Keratinocyte (primary cell): Measurements from ENCODE around the gene PRXL2C. TPM values are rescaled to one million over a fixed set of nuclear protein-coding genes. Genes with fewer than 3 reads are reported as not detected.
A peak's percentile ranks its signal among the peaks of the same experiment; 100 is the strongest.

ENCODE experiments used
- DNase-seq: peaks from one replicate; pipeline ENCODE4 v3.0.0-alpha.2; 2011; ENCODE audit warnings: low read depth, missing footprints, low spot score
- FAIRE-seq: peaks from 2 replicates; lab custom pipeline; 2011; peaks lifted over from hg19 to GRCh38; lab: Jason Lieb, UNC
- H2AFZ ChIP-seq: 2 replicates; pipeline ENCODE4 v1.6.0; 2012; ENCODE audit warnings: low read length, control low read depth, inconsistent platforms; ENCODE audit not compliant: control insufficient read depth
- H3K27ac ChIP-seq: 2 replicates; pipeline ENCODE4 v1.5.1; 2011; ENCODE audit warnings: low read length; ENCODE audit not compliant: control insufficient read depth, insufficient read depth
- H3K27me3 ChIP-seq: 3 replicates; pipeline ENCODE4 v1.6.0; 2011; ENCODE audit warnings: low read length; ENCODE audit not compliant: control insufficient read depth, insufficient read depth; ENCODE audit errors: extremely low read depth
- H3K36me3 ChIP-seq, 2 experiments: 2 replicates in 1 of 2; 3 replicates in 1 of 2; pipeline ENCODE4 v1.5.1; 2011; ENCODE audit warnings: low read length in 2 of 2, mild to moderate bottlenecking in 1 of 2; ENCODE audit not compliant: control insufficient read depth in 2 of 2, insufficient read depth in 2 of 2; ENCODE audit errors: extremely low read depth in 1 of 2
- H3K4me1 ChIP-seq: 3 replicates; pipeline ENCODE4 v1.5.1; 2011; ENCODE audit warnings: low read length; ENCODE audit not compliant: control insufficient read depth, insufficient read depth; ENCODE audit errors: extremely low read depth
- H3K4me2 ChIP-seq: 3 replicates; pipeline ENCODE4 v1.6.0; 2011; ENCODE audit warnings: low read depth, low read length; ENCODE audit not compliant: control insufficient read depth, insufficient read depth; ENCODE audit errors: extremely low read depth
- H3K4me3 ChIP-seq, 3 experiments: fragments of 200-600 bp in 1 of 3; sonication (generic) in 1 of 3; 2 replicates in 2 of 3; 3 replicates in 1 of 3; pipeline ENCODE4 v1.5.1; 2011 to 2016; ENCODE audit warnings: low read length in 3 of 3, mild to moderate bottlenecking in 3 of 3, control low read depth in 2 of 3, inconsistent platforms in 1 of 3, low read depth in 1 of 3, mixed read lengths in 1 of 3, mixed run types in 1 of 3, moderate library complexity in 1 of 3; ENCODE audit not compliant: control insufficient read depth in 2 of 3, insufficient read depth in 2 of 3; ENCODE audit errors: extremely low read depth in 1 of 3
- H3K79me2 ChIP-seq: 2 replicates; pipeline ENCODE4 v1.6.0; 2012; ENCODE audit warnings: low read length; ENCODE audit not compliant: control insufficient read depth, insufficient read depth
- H3K9ac ChIP-seq: 3 replicates; pipeline ENCODE4 v1.6.0; 2011; ENCODE audit warnings: low read length; ENCODE audit not compliant: control insufficient read depth, insufficient read depth; ENCODE audit errors: extremely low read depth
- H3K9me1 ChIP-seq: 3 replicates; pipeline ENCODE4 v1.6.0; 2011; ENCODE audit warnings: low read length; ENCODE audit not compliant: control insufficient read depth, insufficient read depth; ENCODE audit errors: extremely low read depth
- H3K9me3 ChIP-seq: 2 replicates; pipeline ENCODE4 v1.5.1; 2012; ENCODE audit warnings: low read depth, low read length; ENCODE audit not compliant: control insufficient read depth
- H4K20me1 ChIP-seq: 3 replicates; pipeline ENCODE4 v1.6.0; 2011; ENCODE audit warnings: low read length; ENCODE audit not compliant: control insufficient read depth, insufficient read depth; ENCODE audit errors: extremely low read depth
- CTCF ChIP-seq, 3 experiments: IDR thresholded peaks in 1 of 3; conservative IDR thresholded peaks in 1 of 3; optimal IDR thresholded peaks in 1 of 3; 2 replicates in 2 of 3; 3 replicates in 1 of 3; pipeline versions ENCODE3 to v1.5.1; 2011; ENCODE audit warnings: low read length in 3 of 3, mild to moderate bottlenecking in 3 of 3, moderate library complexity in 2 of 3, control low read depth in 1 of 3, inconsistent platforms in 1 of 3; ENCODE audit not compliant: insufficient read depth in 2 of 3; ENCODE audit errors: extremely low read depth in 1 of 3
- EZH2 ChIP-seq: IDR thresholded peaks from one replicate; pipeline ENCODE4 v1.6.1; 2012; ENCODE audit warnings: inconsistent platforms, mild to moderate bottlenecking, low read length, moderate library complexity
- dilution Hi-C: fragments of 300-500 bp; cut with MboI; formaldehyde crosslinking; loops from one replicate; pipeline ENCODE4 v1.7.0; 2020; ENCODE audit warnings: low sequenced_read_pairs; ENCODE audit not compliant: extremely low pct_ligation_motif_present
- polyA plus RNA-seq, 5 experiments: library from polyadenylated mRNA; depleted of rRNA in 3 of 5; stranded (reverse) in 3 of 5; stranded (forward) in 1 of 5; unstranded in 1 of 5; fragments of >200 nt; gene quantifications; 1 replicate in 1 of 5; 2 replicates in 3 of 5; 3 replicates in 1 of 5; pipeline versions ENCODE4 v1.2.1 to v1.2.3, GENCODE V29; 2011 to 2012; ENCODE audit warnings: missing spikeins in 2 of 5, low read depth in 1 of 5, low replicate concordance in 1 of 5

Gene PRXL2C
- polyA plus RNA-seq, 1 donor (not counting 4 experiments of a cell fraction or from before 2014, with no cell fraction given): 10.1 TPM

DNA sequence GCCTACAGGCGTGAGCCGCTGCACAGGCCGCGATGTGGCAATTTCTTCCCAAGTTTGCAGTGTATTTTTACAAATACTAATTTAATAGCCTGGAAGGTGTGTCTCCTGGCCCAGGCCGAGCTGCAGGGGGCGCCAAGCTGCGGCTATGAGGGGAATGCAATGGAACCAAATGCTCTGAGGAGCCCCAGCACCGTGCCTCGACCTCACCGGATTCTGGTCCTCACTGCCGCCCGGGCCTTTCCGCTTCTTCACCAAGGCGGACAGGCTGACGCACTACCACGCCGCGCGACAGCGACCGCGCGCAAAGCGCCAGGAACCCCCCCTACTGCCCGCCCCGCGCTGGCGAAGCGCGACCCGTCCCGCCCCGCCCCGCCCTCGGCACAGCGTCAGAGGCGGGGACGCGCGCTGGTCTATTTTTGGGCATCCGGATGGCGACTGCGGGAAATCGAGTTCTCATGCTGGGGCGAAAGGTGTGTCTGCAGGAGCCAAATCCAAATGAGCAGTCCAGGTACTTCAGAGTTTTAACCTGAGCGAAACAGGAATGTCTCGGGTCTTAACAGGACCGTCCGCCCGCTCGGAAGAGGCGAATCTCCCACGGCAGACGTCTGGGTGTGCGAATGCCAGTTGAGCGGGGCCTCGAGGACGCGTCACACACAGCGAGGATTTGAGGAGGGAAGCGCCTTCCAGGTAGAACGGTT, 31.7 kb upstream of the PRXL2C start:
- FAIRE-seq: no peak
- H3K9ac ChIP-seq: no peak overlapping the region
- H3K9me1 ChIP-seq: no peaks in the 10 kb centered on the region
- no peaks in the 10 kb centered on the region for H3K36me3 ChIP-seq
- H3K27ac ChIP-seq: no peak overlapping the region
- H3K27me3 ChIP-seq: no peaks in the 10 kb centered on the region
- dilution Hi-C loops: no loop called here
- peak overlapping the region; percentile 77 for H3K4me2 ChIP-seq
- TF ChIP-seq CTCF (optimal IDR thresholded peaks at IDR 0.05 in 1 of 3, IDR thresholded peaks at IDR 0.05 in 1 of 3, conservative IDR thresholded peaks at IDR 0.05 in 1 of 3; ENCODE audit: extremely low read depth in 1 of 3, insufficient read depth in 2 of 3, low read length in 3 of 3) (peak; percentile 49 to 61 (median 50)), EZH2 (no peak)
- DNase-seq: no peak
- H2AFZ ChIP-seq: peak overlapping the region; percentile 86
- no peaks in the 10 kb centered on the region for H4K20me1 ChIP-seq
- no peaks in the 10 kb centered on the region for H3K79me2 ChIP-seq
- H3K4me1 ChIP-seq: no peaks in the 10 kb centered on the region
- no peaks in the 10 kb centered on the region for H3K9me3 ChIP-seq
- peak overlapping the region; percentile 36 to 57 (median 57) for H3K4me3 ChIP-seq

DNA sequence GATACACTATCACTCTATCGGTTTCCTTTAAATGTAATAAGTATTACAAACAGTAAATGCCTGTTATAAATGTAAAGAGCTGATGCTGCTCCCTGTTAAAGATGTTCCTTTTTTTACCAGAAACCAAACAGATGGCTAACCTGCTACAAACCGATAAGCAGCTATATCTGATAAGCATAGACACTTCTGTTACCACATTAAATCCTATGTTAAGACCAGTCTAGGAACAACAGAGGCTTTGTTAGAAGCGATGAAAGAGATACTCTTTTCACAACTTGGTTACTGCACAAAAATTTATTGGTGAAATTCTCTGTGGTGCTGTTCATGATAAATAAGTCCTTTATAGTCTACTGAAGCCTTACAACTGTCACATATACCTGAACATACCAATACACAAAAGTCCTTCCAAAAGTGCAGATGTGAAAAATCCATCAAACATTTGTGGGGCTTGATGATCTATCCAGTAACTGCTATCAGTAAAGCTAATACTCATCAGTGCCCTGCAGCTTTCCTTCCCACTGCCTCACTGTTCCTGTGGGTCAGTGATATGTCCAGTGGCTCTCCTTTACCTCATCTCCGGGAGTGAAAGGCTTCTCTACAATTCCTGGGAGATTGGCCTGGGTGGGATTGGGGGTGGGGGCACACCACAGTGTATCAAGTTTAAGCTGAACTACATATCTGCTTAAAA, 25.8 kb upstream of the PRXL2C start:
- Histone ChIP-seq H3K4me2 (no peak overlapping the region), H3K36me3 (no peaks in the 10 kb centered on the region), H3K4me1 (no peaks in the 10 kb centered on the region), H3K4me3 (no peak overlapping the region), H3K9ac (no peak overlapping the region), H3K27me3 (no peaks in the 10 kb centered on the region), H3K9me3 (no peaks in the 10 kb centered on the region), H3K27ac (no peak overlapping the region), H3K79me2 (no peaks in the 10 kb centered on the region), H4K20me1 (no peaks in the 10 kb centered on the region), H2AFZ (no peak overlapping the region), H3K9me1 (no peaks in the 10 kb centered on the region)
- TF ChIP-seq EZH2 (no peak), CTCF (optimal IDR thresholded peaks at IDR 0.05 in 1 of 3, IDR thresholded peaks at IDR 0.05 in 1 of 3, conservative IDR thresholded peaks at IDR 0.05 in 1 of 3; ENCODE audit: extremely low read depth in 1 of 3, insufficient read depth in 2 of 3, low read length in 3 of 3) (no peak)
- no peak for FAIRE-seq
- no peak for DNase-seq
- dilution Hi-C loops: no loop called here
